C4-2B (cell line): Measurements from ENCODE around the gene PICALM.

Experiments used
- CTCF ChIP-seq: fragments of 450-650 bp; conservative IDR thresholded peaks from 2 replicates; pipeline ENCODE4 v1.5.1; 2017; ENCODE audit warnings: mild to moderate bottlenecking
- ZFX ChIP-seq: fragments of 450-650 bp; IDR thresholded peaks from 2 replicates; pipeline ENCODE4 v1.6.1; 2017

- TF ChIP-seq CTCF (no peak), ZFX (no peak)
These were observed 106.9 kb downstream of the PICALM start for GRCh38 chr11:85961930-85962363.
